H1 (cell line): ENCODE measurements around the gene OXNAD1. TPM values are rescaled to one million over a fixed set of nuclear protein-coding genes. Genes with fewer than 3 reads are reported as not detected.

ENCODE experiments used
- CTCF ChIA-PET: fragments of 300-600 bp; sonication (Branson Sonifier 250); formaldehyde crosslinking; loops from one replicate; lab custom pipeline; 2021; ENCODE audit not compliant: partially characterized antibody; lab: Charles Lee
- POLR2A ChIA-PET: fragments of 300-600 bp; sonication (Branson Sonifier 250); formaldehyde crosslinking; loops from one replicate; lab custom pipeline; 2021; ENCODE audit warnings: inconsistent platforms; ENCODE audit not compliant: partially characterized antibody; lab: Charles Lee
- DNase-seq, 2 experiments: peaks; one replicate each; pipeline versions ENCODE4 v3.0.0 to v3.0.0-alpha.2; 2010 to 2022; ENCODE audit warnings: low spot score in 2 of 2, low read depth in 1 of 2, mixed read lengths in 1 of 2
- FAIRE-seq: peaks from 2 replicates; lab custom pipeline; 2011; peaks lifted over from hg19 to GRCh38; lab: Jason Lieb, UNC
- H2AFZ ChIP-seq: 2 replicates; pipeline ENCODE4 v1.8.1; 2012; ENCODE audit warnings: low read length, inconsistent platforms
- H2AK5ac ChIP-seq: 2 replicates; pipeline ENCODE4 v1.6.1; 2013; ENCODE audit warnings: low read depth, low read length
- H2BK120ac ChIP-seq: replicated peaks from 2 replicates; pipeline ENCODE3; 2013; ENCODE audit warnings: low read depth, low read length, inconsistent platforms
- H2BK12ac ChIP-seq: 2 replicates; pipeline ENCODE4 v1.6.1; 2013; ENCODE audit warnings: low read depth, low read length
- H2BK15ac ChIP-seq: 2 replicates; pipeline ENCODE4 v1.6.1; 2013; ENCODE audit warnings: low read length
- H2BK20ac ChIP-seq: 2 replicates; pipeline ENCODE4 v1.6.1; 2013; ENCODE audit warnings: low read length
- H2BK5ac ChIP-seq: 2 replicates; pipeline ENCODE4 v1.6.1; 2013; ENCODE audit warnings: low read depth, low read length
- H3K14ac ChIP-seq: 2 replicates; pipeline ENCODE4 v1.6.1; 2013; ENCODE audit warnings: inconsistent platforms; ENCODE audit not compliant: insufficient read length
- H3K18ac ChIP-seq: 2 replicates; pipeline ENCODE4 v1.6.1; 2013; ENCODE audit warnings: low read length; ENCODE audit errors: extremely low read depth
- H3K23ac ChIP-seq: 2 replicates; pipeline ENCODE4 v1.6.1; 2013; ENCODE audit warnings: inconsistent platforms; ENCODE audit not compliant: insufficient read length
- H3K23me2 ChIP-seq: 2 replicates; pipeline ENCODE4 v1.6.1; 2013; ENCODE audit warnings: low read depth, low read length
- H3K27ac ChIP-seq: 2 replicates; pipeline ENCODE4 v1.6.1; 2011; ENCODE audit warnings: low read depth, low read length, inconsistent platforms
- H3K27me3 ChIP-seq, 4 experiments: replicated peaks in 1 of 4; 1 replicate in 1 of 4; 2 replicates in 3 of 4; pipeline versions ENCODE4 v1.6.1 to v1.8.1; 2011 to 2013; ENCODE audit warnings: low read length in 3 of 4, mild to moderate bottlenecking in 3 of 4, inconsistent platforms in 2 of 4, mixed read lengths in 2 of 4, moderate library complexity in 1 of 4; ENCODE audit not compliant: control insufficient read depth in 3 of 4, insufficient read depth in 3 of 4; ENCODE audit errors: extremely low read depth in 1 of 4
- H3K36me3 ChIP-seq, 4 experiments: 2 replicates each; pipeline versions ENCODE4 v1.6.1 to v1.8.1; 2011 to 2013; ENCODE audit warnings: mild to moderate bottlenecking in 4 of 4, low read length in 3 of 4, moderate library complexity in 2 of 4, control low read depth in 1 of 4, inconsistent platforms in 1 of 4; ENCODE audit not compliant: insufficient read depth in 4 of 4, control insufficient read depth in 2 of 4
- H3K4ac ChIP-seq: replicated peaks from 2 replicates; pipeline ENCODE3; 2013; ENCODE audit warnings: low read length, low read depth, mixed read lengths, inconsistent platforms; ENCODE audit not compliant: insufficient read length
- H3K4me1 ChIP-seq, 4 experiments: replicated peaks in 1 of 4; 1 replicate in 1 of 4; 2 replicates in 3 of 4; pipeline versions ENCODE4 v1.6.1 to v1.8.1; 2011 to 2013; ENCODE audit warnings: low read length in 3 of 4, inconsistent platforms in 2 of 4, mixed read lengths in 1 of 4; ENCODE audit not compliant: insufficient read depth in 4 of 4, control insufficient read depth in 3 of 4
- H3K4me2 ChIP-seq, 2 experiments: 2 replicates each; pipeline versions ENCODE4 v1.6.1 to v1.8.1; 2011 to 2013; ENCODE audit warnings: low read depth in 2 of 2, low read length in 2 of 2, control low read depth in 1 of 2, inconsistent platforms in 1 of 2, mild to moderate bottlenecking in 1 of 2; ENCODE audit not compliant: insufficient read depth in 1 of 2
- H3K4me3 ChIP-seq, 4 experiments: fragments of 200-600, 300-600 bp in 1 of 4; sonication (generic), shearing (Covaris generic), sonication (Bioruptor Twin) in 1 of 4; 2 replicates each; pipeline versions ENCODE4 v1.5.1 to v1.8.1; 2011 to 2016; ENCODE audit warnings: low read length in 4 of 4, low read depth in 3 of 4, control low read depth in 2 of 4, inconsistent platforms in 2 of 4, mild to moderate bottlenecking in 2 of 4, mixed read lengths in 1 of 4, moderate library complexity in 1 of 4; ENCODE audit not compliant: insufficient read depth in 2 of 4; ENCODE audit errors: extremely low read depth in 1 of 4
- H3K56ac ChIP-seq: replicated peaks from 2 replicates; pipeline ENCODE3; 2013; ENCODE audit warnings: low read depth, mild to moderate bottlenecking, mixed read lengths, low read length, inconsistent platforms; ENCODE audit not compliant: insufficient read length
- H3K79me1 ChIP-seq: 2 replicates; pipeline ENCODE4 v1.6.1; 2013; ENCODE audit warnings: low read depth, low read length, control low read depth
- H3K79me2 ChIP-seq, 2 experiments: 2 replicates each; pipeline versions ENCODE4 v1.6.1 to v1.8.1; 2012 to 2013; ENCODE audit warnings: low read length in 2 of 2, mild to moderate bottlenecking in 2 of 2, inconsistent platforms in 1 of 2; ENCODE audit not compliant: insufficient read depth in 2 of 2, control insufficient read depth in 1 of 2
- H3K9ac ChIP-seq, 4 experiments: replicated peaks in 1 of 4; 1 replicate in 1 of 4; 2 replicates in 3 of 4; pipeline versions ENCODE4 v1.6.1 to v1.8.1; 2011 to 2013; ENCODE audit warnings: low read depth in 3 of 4, low read length in 3 of 4, control low read depth in 2 of 4, mild to moderate bottlenecking in 2 of 4, moderate library complexity in 2 of 4, inconsistent platforms in 1 of 4; ENCODE audit errors: extremely low read depth in 1 of 4
- H3K9me3 ChIP-seq, 2 experiments: 2 replicates each; pipeline versions ENCODE4 v1.6.1 to v1.8.1; 2012 to 2013; ENCODE audit warnings: mild to moderate bottlenecking in 2 of 2, moderate library complexity in 2 of 2, control low read depth in 1 of 2, inconsistent platforms in 1 of 2, low read depth in 1 of 2, low read length in 1 of 2, mixed read lengths in 1 of 2; ENCODE audit not compliant: insufficient read depth in 2 of 2
- H4K20me1 ChIP-seq, 2 experiments: replicated peaks in 1 of 2; 2 replicates each; pipeline versions ENCODE3 to v1.8.1; 2011 to 2013; ENCODE audit warnings: inconsistent platforms in 2 of 2, low read length in 2 of 2, mild to moderate bottlenecking in 1 of 2; ENCODE audit not compliant: insufficient read depth in 2 of 2, control insufficient read depth in 1 of 2
- H4K5ac ChIP-seq: 2 replicates; pipeline ENCODE4 v1.6.1; 2013; ENCODE audit warnings: low read length, low read depth, mixed read lengths, inconsistent platforms; ENCODE audit not compliant: insufficient read length
- H4K8ac ChIP-seq: 2 replicates; pipeline ENCODE4 v1.8.0; 2013; ENCODE audit warnings: mild to moderate bottlenecking, moderate library complexity, low read length, inconsistent platforms; ENCODE audit not compliant: insufficient read depth; ENCODE audit errors: extremely low read depth
- H4K91ac ChIP-seq: replicated peaks from 2 replicates; pipeline ENCODE3; 2013; ENCODE audit warnings: low read length, mixed read lengths, inconsistent platforms; ENCODE audit not compliant: insufficient read length
- BACH1 ChIP-seq: IDR thresholded peaks from 2 replicates; pipeline ENCODE4 v1.6.1; 2012; ENCODE audit warnings: low read length, improper control_type of control experiment
- CREB1 ChIP-seq: IDR thresholded peaks from 2 replicates; pipeline ENCODE4 v1.6.1; 2012; ENCODE audit warnings: inconsistent platforms
- GTF2F1 ChIP-seq: IDR thresholded peaks from 2 replicates; pipeline ENCODE4 v1.6.1; 2012; ENCODE audit warnings: low read depth, low read length, improper control_type of control experiment, borderline replicate concordance
- MAX ChIP-seq: IDR thresholded peaks from 2 replicates; pipeline ENCODE4 v1.6.1; 2012; ENCODE audit warnings: inconsistent platforms
- TBP ChIP-seq: IDR thresholded peaks from 2 replicates; pipeline ENCODE4 v1.6.1; 2011; ENCODE audit warnings: low read depth, low read length, improper control_type of control experiment
- YY1 ChIP-seq: IDR thresholded peaks from 2 replicates; pipeline ENCODE4 v1.6.1; 2011; ENCODE audit warnings: low read depth, mild to moderate bottlenecking, low read length
- WGBS, 2 experiments: shearing (Covaris generic) in 1 of 2; methylation state at CpG; one replicate each; pipeline versions ENCODE4 v1.1.6 to v1.1.7; 2013 to 2015; ENCODE audit warnings: low lambda C conversion rate in 2 of 2, mixed read lengths in 2 of 2, inconsistent platforms in 1 of 2, low coverage in 1 of 2, missing lambda C conversion rate in 1 of 2; ENCODE audit not compliant: insufficient replicate concordance in 2 of 2, insufficient coverage in 1 of 2, insufficient read length in 1 of 2; ENCODE audit errors: extremely low coverage in 1 of 2, missing lambda C conversion rate in 1 of 2; 5-methylcytosine and 5-hydroxymethylcytosine counted together
- polyA plus RNA-seq, 7 experiments: library from polyadenylated mRNA; depleted of rRNA in 3 of 7; stranded (reverse) in 5 of 7; unstranded in 2 of 7; fragments of >200 nt in 5 of 7; fragments of 200-250 nt in 2 of 7; gene quantifications; 1 replicate in 5 of 7; 2 replicates in 1 of 7; 4 replicates in 1 of 7; pipeline versions ENCODE4 v1.2.1 to v1.2.3, GENCODE V29; 2011 to 2013; ENCODE audit warnings: missing spikeins in 2 of 7, mixed read lengths in 2 of 7
- total RNA-seq: library from RNA; stranded (reverse); fragmentation: NEBNext Ultra II Directional; extraction: Animal tissue kit (Norgen Biotek cat#: 25700); gene quantifications from 2 replicates; pipeline ENCODE4 v1.2.1, GENCODE V29; 2021

OXNAD1 gene
- total and polyA plus RNA-seq, 2 of the 8 experiments (the other 6 are each of a cell fraction or from before 2014, with no cell fraction given): 14.9 to 24.8 TPM

- H3K23ac ChIP-seq: no peak overlapping the region
- no peak overlapping the region for H2BK12ac ChIP-seq
- TF ChIP-seq MAX (no peak), BACH1 (no peak), GTF2F1 (no peak), YY1 (no peak), TBP (no peak), CREB1 (no peak)
- no peak overlapping the region for H4K8ac ChIP-seq
- no peak overlapping the region for H3K56ac ChIP-seq
- H3K36me3 ChIP-seq: peaks cover 0 to 6% (median 2%) of the 10 kb centered on the region in 4 experiments; a peak in 4 of 8 replicates
- H3K4ac ChIP-seq: no peak overlapping the region
- no peak overlapping the region for H3K14ac ChIP-seq
- no peak overlapping the region for H3K4me2 ChIP-seq
- H4K5ac ChIP-seq: no peak overlapping the region
- FAIRE-seq: no peak
- no peaks in the 10 kb centered on the region for H3K4me1 ChIP-seq
- 0 out of 2 replicates have a peak, but pooled peaks cover 2% of the 10 kb centered on the region for H3K79me1 ChIP-seq
- no peak overlapping the region for H2BK120ac ChIP-seq
- no peak overlapping the region for H2AK5ac ChIP-seq
- WGBS, 2 experiments: 90% methylated on average over 7 of the region's 7 CpGs; no CpG with 5 or more reads in 1 of the 2 experiments
- POLR2A ChIA-PET: interaction anchor here (0.6 to 0.7 kb wide), 2 partner anchors 18 to 42 kb away, joined by 3 to 6 read pairs; no protein-coding TSS in a partner anchor
- H2BK20ac ChIP-seq: no peak overlapping the region
- no peak overlapping the region for H3K27ac ChIP-seq
- no peak overlapping the region for H3K4me3 ChIP-seq
- no peak for DNase-seq
- H3K18ac ChIP-seq: no peak overlapping the region
- peaks cover 0 to 1% of the 10 kb centered on the region in 2 experiments for H4K20me1 ChIP-seq
- no peak overlapping the region for H2BK15ac ChIP-seq
- no peaks in the 10 kb centered on the region for H3K23me2 ChIP-seq
- no peaks in the 10 kb centered on the region for H3K79me2 ChIP-seq
- no peak overlapping the region for H3K9ac ChIP-seq
- H2BK5ac ChIP-seq: no peak overlapping the region
- no peak overlapping the region for H2AFZ ChIP-seq
- no peak overlapping the region for H4K91ac ChIP-seq
- CTCF ChIA-PET: interaction anchor here (0.5 to 6.8 kb wide), 14 partner anchors 11 to 249 kb away, joined by 3 to 106 read pairs (median 4); no protein-coding TSS in a partner anchor
- H3K9me3 ChIP-seq: no peaks in the 10 kb centered on the region
- H3K27me3 ChIP-seq: no peaks in the 10 kb centered on the region
Measured at GRCh38 chr3:16318176-16318575, 53.2 kb downstream of the OXNAD1 start.
